Stimulated activated CD8-positive, alpha-beta memory T cell treated with anti-CD3 and anti-CD28 coated beads, Interleukin-4, amount 100 ng/mL, for 1 hour (primary cell): Measurements from ENCODE around the gene C2orf68.
"Not testable (repeated sequence)": the region's sequence is repeated elsewhere in the genome, so short reads cannot be mapped to it uniquely, and the experiment has no call there.

Experiments
- DNase-seq, 2 donors: peaks; one replicate each; pipeline ENCODE4 v3.0.0-alpha.2; 2020; ENCODE audit warnings: low read depth in 2 of 2, low spot score in 1 of 2

C2orf68 gene

DNA sequence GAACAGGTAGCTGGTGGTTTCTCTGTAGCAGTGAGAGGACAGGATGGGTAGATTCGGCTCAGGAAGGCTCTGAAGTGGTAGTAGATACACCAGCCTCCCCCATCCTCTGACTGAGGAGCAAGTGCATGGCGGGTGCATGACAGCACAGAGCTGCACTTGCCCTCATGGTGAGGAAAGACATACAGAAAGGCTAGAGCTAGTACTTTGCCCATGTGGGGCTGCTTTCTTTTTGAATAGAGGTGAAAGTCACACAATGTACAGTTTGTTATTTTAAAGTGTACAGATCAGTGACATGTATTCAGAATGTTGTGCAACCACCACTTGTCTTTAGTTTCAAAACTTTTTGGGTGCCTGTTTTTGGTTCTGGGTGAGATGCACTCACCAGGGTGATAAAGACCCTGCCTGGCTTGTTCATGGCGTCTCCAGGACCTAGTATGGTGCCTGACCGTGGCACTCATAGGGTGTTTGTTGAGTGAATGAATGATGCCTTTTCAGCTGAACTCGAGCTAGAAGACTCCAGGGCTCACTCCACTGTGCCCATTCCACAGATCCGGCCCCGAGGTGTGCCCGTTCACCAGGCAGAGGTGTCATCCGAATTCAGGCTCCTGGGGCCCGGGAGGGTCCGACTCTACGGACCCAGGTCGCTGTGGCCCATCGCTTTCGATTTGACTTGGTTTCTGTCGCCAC, 28.1 kb downstream of the C2orf68 start:
- DNase-seq = no peak

- no peak for DNase-seq
These were observed 29.4 kb downstream of the C2orf68 start for GRCh38 chr2:85582492-85582891.

- no peak for DNase-seq
These were observed 31.7 kb downstream of the C2orf68 start for GRCh38 chr2:85580206-85580605.

- no peak for DNase-seq
These were observed 32.5 kb downstream of the C2orf68 start for GRCh38 chr2:85579266-85579935.

- DNase-seq = no peak
These were observed 33.4 kb downstream of the C2orf68 start for GRCh38 chr2:85578243-85579180.

- no peak for DNase-seq
These were observed 34.3 kb downstream of the C2orf68 start, which contains the start of gene VAMP8 for GRCh38 chr2:85577386-85578242. Gene VAMP8, plus strand, starts transcription at chr2:85577586. Its CDS starts 61 bp downstream, at chr2:85577647.

DNA sequence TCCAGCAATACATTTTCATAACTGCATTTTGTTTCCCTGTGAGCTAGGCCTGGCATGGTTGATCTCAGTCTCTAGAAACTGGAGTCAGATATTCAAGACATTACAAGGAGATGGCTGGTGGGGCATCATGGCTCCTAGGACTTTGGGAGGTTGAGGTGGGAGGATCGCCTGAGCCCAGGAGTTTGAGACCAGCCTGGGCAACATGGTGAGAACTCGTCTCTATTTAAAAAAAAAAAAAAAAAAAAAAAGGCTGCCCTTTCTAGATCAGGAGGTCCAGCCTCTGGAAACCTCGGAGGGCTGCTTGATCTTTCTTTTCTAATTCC, 34.8 kb downstream of the C2orf68 start:
- DNase-seq = no peak

DNA sequence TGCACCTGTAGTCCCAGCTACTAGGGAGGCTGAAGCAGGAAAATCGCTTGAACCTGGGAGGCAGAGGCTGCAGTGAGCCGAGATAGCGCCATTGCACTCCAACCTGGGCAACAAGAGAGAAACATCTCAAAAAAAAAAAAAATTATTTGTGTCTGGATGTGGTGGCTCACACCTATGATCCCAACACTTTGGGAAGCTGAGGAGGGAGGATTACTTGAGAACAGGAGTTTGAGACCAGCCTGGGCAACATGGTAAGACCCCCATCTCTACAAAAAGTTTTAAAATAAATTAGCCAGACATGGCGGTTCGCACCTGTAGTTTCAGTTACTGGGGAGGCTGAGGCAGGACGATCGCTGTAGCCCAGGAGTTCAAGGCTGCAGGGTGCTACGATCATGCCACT, 36.1 kb downstream of the C2orf68 start:
- no peak for DNase-seq

GRCh38 chr2:85566265-85566664, 45.6 kb downstream of the C2orf68 start:
- DNase-seq = no peak

DNA sequence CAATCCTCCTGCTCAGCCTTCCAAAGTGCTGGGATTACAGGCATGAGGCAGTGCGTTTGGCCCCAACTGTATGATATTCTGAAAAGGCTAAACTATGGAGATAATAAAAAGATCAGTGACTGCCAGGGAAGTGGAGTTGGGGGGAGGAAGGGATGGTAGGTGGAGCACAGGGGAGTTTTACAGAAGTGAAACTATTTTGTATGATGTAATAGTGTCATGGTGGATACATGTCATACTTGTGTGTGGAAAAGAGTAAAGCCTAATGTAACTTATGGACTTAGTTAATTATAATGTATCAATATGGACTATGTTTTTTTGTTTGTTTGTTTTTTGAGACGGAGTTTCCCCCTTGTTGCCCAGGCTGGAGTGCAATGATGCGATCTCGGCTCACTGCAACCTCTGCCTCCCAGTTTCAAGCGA, 47.7 kb downstream of the C2orf68 start:
- DNase-seq = no peak

DNA sequence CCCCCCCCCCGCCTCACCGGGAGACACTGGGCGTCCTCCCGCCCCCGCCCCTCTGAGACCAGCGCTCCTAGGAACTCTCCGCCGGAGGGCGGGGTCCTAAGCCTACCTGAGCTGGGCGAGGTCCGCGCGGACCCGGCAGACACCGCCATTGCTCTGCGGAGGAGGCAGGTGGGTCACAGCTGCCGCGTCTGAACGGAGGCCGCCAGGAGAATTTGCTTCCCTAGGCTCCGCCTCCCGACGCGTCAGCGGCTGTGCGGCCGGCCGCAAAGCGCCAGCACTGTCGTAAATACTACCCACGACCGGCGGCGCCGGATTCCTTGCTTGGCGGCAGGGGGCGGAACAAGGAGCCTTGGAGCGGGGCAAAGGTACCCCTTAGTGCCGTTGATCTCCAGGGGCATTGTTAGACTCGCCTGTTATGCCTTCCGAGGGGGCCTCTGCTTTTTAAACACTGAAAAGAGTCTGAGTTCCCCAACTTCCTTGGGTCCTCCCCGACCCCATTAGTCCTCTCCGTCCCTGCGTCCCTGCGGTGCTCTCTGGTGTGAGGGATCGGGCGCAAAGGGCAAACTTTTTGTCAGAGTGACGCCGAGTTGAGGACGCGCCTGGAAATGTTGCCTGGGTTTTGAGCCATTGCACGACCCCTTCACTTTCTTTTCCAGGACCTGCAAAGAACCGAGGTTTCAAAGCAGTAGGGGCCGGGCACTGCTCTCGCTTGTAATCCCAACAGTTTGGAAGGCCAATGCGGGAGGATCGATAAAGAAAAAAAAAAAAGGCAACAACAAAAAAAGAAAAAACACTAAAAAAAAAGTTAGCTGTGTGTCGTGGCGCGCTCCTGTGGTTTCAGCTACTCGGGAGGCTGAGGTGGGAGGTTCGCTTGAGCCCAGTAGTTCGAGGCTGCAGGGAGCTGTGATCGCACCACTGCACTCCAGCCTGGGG, 50.3 kb downstream of the C2orf68 start, which contains the start of gene GGCX:
Gene GGCX, minus strand, starts transcription at position 214 of the 933 bp plus-strand sequence. Its CDS starts 65 bp downstream, at position 149.
- peak; percentile 89 to 92 for DNase-seq

GRCh38 chr2:85560812-85561279, 51.0 kb downstream of the C2orf68 start:
- no peak for DNase-seq

- not testable (repeated sequence) for DNase-seq
These were observed 51.5 kb downstream of the C2orf68 start for GRCh38 chr2:85560403-85560726.

DNA sequence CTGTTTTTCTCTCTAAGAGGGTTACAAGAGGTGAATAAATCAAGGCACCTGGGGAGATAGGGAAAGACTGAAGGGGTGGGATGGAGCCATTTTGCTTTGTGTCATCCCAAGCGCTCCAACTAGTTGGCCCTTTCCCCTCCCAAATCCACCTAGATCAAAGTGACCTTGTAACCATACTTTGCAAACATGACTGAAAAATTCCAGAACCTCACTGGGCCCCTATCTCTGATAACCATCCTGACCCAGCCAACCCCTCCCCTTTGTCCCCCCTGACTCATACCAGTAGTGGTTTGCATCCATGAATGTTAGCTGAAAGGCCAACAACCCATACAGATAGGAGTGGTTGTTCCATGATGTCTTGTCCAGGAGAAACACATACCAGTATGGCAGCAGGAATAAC, 53.7 kb downstream of the C2orf68 start:
- no peak for DNase-seq

DNA sequence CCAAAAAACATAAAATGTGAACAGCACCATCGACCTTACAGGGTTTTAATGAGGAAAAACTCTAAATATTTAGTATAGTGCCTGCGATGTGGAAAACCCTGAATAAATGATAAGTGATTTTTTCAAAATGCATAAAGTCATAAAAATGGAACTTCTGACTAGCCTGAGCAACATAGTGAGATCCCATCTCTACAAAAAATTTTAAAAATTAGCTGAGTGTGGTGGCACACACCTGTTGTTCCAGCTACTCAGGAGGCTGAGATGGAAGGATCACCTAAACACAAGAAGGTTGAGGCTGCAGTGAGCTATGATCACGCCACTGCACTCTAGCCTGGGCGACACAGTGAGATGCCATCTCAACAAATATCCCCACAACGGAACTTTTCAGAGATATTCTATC, 54.7 kb downstream of the C2orf68 start:
- no peak for DNase-seq
